Heart left ventricle (tissue), 16 donors: Measurements from ENCODE around the gene SYCN. TPM values are rescaled to one million over a fixed set of nuclear protein-coding genes. Genes with fewer than 3 reads are reported as not detected.
A peak's percentile ranks its signal among the peaks of the same experiment; 100 is the strongest.

Experiments
- ATAC-seq, 4 donors: fragments of 200-7000 bp; cut with Tn5 transposase; one replicate each; pipeline ENCODE4 v1.9.1; 2020 to 2022; ENCODE audit warnings: moderate library complexity in 4 of 4, mild to moderate bottlenecking in 3 of 4, moderate number of reproducible peaks in 1 of 4
- DNase-seq, 5 donors: peaks; one replicate each; pipeline ENCODE4 v3.0.0-alpha.2; 2020
- H3K27ac ChIP-seq, 12 donors: fragments of 200-600 bp; sonication (generic) in 4 of 12; one replicate each; pipeline versions ENCODE4 v1.5.0 to v1.8.0; 2016 to 2022; ENCODE audit warnings: mild to moderate bottlenecking in 2 of 12
- H3K27me3 ChIP-seq, 9 donors: fragments of 200-600 bp; sonication (generic) in 2 of 9; one replicate each; pipeline versions ENCODE4 v1.5.1 to v1.8.0; 2016 to 2022; ENCODE audit warnings: mild to moderate bottlenecking in 3 of 9
- H3K36me3 ChIP-seq, 9 donors: fragments of 200-600 bp; sonication (generic) in 2 of 9; one replicate each; pipeline versions ENCODE4 v1.5.0 to v1.8.0; 2018 to 2022; ENCODE audit warnings: mild to moderate bottlenecking in 2 of 9
- H3K4me1 ChIP-seq, 12 donors: fragments of 200-600 bp; sonication (generic) in 4 of 12; one replicate each; pipeline versions ENCODE4 v1.5.0 to v1.8.0; 2016 to 2022; ENCODE audit warnings: mild to moderate bottlenecking in 3 of 12
- H3K4me3 ChIP-seq, 12 donors: fragments of 200-600 bp; sonication (generic) in 4 of 12; one replicate each; pipeline versions ENCODE4 v1.5.0 to v1.8.0; 2017 to 2022; ENCODE audit warnings: mild to moderate bottlenecking in 9 of 12, moderate library complexity in 4 of 12
- H3K9me3 ChIP-seq, 12 donors: fragments of 200-600 bp; sonication (generic) in 4 of 12; one replicate each; pipeline versions ENCODE4 v1.5.0 to v1.8.0; 2016 to 2022; ENCODE audit warnings: mild to moderate bottlenecking in 1 of 12
- POLR2A ChIP-seq, 2 donors: fragments of 450-650 bp; IDR thresholded peaks; one replicate each; pipeline ENCODE4 v1.6.1; 2017; ENCODE audit warnings: antibody characterized with exemption in 2 of 2, mild to moderate bottlenecking in 2 of 2, moderate library complexity in 2 of 2
- WGBS, 4 donors: extraction: QIAGEN DNeasy Blood & Tissue Kit in 2 of 4; methylation state at CpG; one replicate each; pipeline versions ENCODE4 v1.1.5 to v1.1.7; 2013 to 2018; 5-methylcytosine and 5-hydroxymethylcytosine counted together
- intact Hi-C, 10 donors: fragments of 100-400 bp; cut with DNase I; formaldehyde crosslinking; loops; one replicate each; pipeline versions ENCODE4 v1.11.1 to v1.14.2; 2022
- polyA plus RNA-seq, 2 donors: library from polyadenylated mRNA; stranded (reverse); fragments of 200-250 nt; gene quantifications; one replicate each; pipeline ENCODE4 v1.2.3, GENCODE V29; 2013
- total RNA-seq, 9 donors: library from RNA; depleted of rRNA in 2 of 9; stranded (reverse); fragments of >200 nt in 2 of 9; fragmentation: NEBNext Ultra II Directional in 3 of 9; extraction: Animal tissue kit (Norgen Biotek cat#: 25700) in 3 of 9; gene quantifications; one replicate each; pipeline versions ENCODE4 v1.1.0 to v1.2.4, GENCODE V29; 2016 to 2023
- TF ChIP-seq, protein P1 (sequence below), 12 donors: fragments of 200-600 bp; sonication (generic) in 4 of 12; IDR thresholded peaks; one replicate each; pipeline versions ENCODE4 v1.5.0 to v1.8.0; 2018 to 2022; ENCODE audit warnings: antibody characterized with exemption in 12 of 12, mild to moderate bottlenecking in 5 of 12
- donor health status: ischemic (EF 13 %, LVEDD 7.1; RV severe dilation, severe dysfunction).
- donor health status: healthy with polysubstance abuse.
- donor health status: DM: no; HTN: yes; CAD: no.
- donor health status: DM: no; HTN: no; CAD: no.
- donor health status: ischemic (EF 25% LVEDD 6.9; RV normal size, moderate dysfunction).
- donor health status: ischemic (EF 25% LVEDD 5.7; RV mildly dilated, moderate dysfunction).
- donor health status: healthy.
- donor health status: DM: yes; HTN: yes; CAD: no.
- donor health status: ischemic (EF 35%, LVEDD 5.7; RV mildly dilated, moderate dysfunction).
- donor health status: nonischemic (EF 11% LVEDD 7.7; RV severe dilation, severe dysfunction).
- donor health status: DM: yes; HTN: yes; CAD: no.
- donor health status: PGD.
- donor health status: ischemic (EF 29% LVEDD 5.4; RV normal size, mild dysfunction).
- donor health status: nonischemic (EF 23%, LVEDD 6.1; RV moderate dilation, normal function).

SYCN gene
- total and polyA plus RNA-seq, 11 donors: 0.77 TPM; not detected in 10

DNA sequence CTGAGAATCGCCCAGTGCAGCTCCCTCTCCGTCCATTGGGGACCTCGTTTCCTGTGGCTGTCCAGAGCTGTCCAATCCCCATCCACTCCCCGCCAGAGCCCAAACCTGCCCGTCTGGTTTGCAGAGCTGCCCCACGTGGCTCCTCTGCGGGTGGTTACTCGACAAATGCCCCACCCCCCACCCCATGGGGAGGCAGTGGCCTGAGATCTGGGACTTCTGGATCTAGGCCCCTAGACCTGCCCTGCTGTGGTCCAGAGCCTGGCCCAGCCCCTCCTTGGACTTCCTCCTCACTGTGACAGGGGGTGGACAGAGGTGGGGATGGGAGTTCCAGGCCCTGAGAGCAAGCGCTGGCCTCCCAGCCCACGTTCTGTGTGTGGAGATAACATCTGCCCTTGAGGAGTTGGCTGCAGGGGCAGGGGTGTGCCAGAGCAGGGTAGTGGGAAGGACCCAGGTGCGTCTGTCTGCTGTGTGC, 49.4 kb downstream of the SYCN start:
- H3K27ac ChIP-seq: no peak overlapping the region
- H3K9me3 ChIP-seq: no peaks in the 10 kb centered on the region
- peaks cover 0 to 28% (median 9%) of the 10 kb centered on the region in 12 donors for H3K4me1 ChIP-seq
- no peak overlapping the region for H3K4me3 ChIP-seq
- intact Hi-C loops: no loop called here
- no peak for DNase-seq
- ATAC-seq: peak in 1 of 4 donors; percentile 46
- TF ChIP-seq POLR2A (IDR thresholded peaks at IDR 0.05): no peak
- TF ChIP-seq, protein P1, sequence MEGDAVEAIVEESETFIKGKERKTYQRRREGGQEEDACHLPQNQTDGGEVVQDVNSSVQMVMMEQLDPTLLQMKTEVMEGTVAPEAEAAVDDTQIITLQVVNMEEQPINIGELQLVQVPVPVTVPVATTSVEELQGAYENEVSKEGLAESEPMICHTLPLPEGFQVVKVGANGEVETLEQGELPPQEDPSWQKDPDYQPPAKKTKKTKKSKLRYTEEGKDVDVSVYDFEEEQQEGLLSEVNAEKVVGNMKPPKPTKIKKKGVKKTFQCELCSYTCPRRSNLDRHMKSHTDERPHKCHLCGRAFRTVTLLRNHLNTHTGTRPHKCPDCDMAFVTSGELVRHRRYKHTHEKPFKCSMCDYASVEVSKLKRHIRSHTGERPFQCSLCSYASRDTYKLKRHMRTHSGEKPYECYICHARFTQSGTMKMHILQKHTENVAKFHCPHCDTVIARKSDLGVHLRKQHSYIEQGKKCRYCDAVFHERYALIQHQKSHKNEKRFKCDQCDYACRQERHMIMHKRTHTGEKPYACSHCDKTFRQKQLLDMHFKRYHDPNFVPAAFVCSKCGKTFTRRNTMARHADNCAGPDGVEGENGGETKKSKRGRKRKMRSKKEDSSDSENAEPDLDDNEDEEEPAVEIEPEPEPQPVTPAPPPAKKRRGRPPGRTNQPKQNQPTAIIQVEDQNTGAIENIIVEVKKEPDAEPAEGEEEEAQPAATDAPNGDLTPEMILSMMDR (IDR thresholded peaks at IDR 0.05): no peak
- no peaks in the 10 kb centered on the region for H3K36me3 ChIP-seq
- WGBS, 4 donors: 56 to 85% (median 66%) methylated on average over 11 of the region's 11 CpGs
- H3K27me3 ChIP-seq: no peaks in the 10 kb centered on the region

DNA sequence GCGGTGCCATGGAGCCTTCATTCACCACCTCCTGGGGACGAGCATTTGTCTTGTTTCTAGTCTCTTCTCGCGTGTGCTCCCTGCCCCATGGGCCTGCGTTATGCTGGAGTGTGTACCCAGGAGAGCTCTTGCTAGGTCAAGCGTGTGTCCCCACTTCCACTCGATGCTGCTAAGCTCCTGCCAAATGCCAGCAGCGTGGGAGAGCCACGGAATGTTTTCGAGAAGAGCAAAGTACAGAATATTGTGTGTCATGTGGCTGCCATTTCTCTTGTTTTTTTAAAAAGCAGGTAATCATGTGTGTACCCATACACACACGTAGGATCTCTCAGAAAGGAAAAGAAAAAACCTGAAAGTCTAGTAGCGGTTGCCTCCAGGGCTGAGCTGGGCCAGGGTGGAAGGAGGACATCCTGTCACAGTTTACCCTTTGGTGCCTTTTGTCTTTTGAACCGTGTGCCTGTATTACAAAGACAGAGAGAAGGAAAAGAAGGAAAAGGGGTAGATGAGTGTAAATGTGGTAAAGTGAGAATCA, 49.9 kb downstream of the SYCN start:
- TF ChIP-seq, protein P1 (IDR thresholded peaks at IDR 0.05): no peak

More for the DNA sequence above, 49.9 kb downstream of the SYCN start:
- Histone ChIP-seq H3K9me3 (no peaks in the 10 kb centered on the region), H3K36me3 (no peaks in the 10 kb centered on the region), H3K4me3 (no peak overlapping the region), H3K27me3 (no peaks in the 10 kb centered on the region), H3K4me1 (peaks cover 0 to 28% (median 9%) of the 10 kb centered on the region in 12 donors), H3K27ac (no peak overlapping the region)
- ATAC-seq (no peak), DNase-seq (no peak)
- intact Hi-C loops: no loop called here
- WGBS, 4 donors: 82 to 84% (median 82%) methylated on average over 13 of the region's 13 CpGs

Other genes starting within 250 kb of the SYCN start
- gene FBXO17, start 228.5 kb downstream of the SYCN start, total RNA-seq: 1 to 10 TPM; 1.4 to 4.9 (median 2.5) TPM
- 1 to 10 TPM; 1.2 to 2.4 TPM for gene FBXO17, start 228.5 kb downstream of the SYCN start, polyA plus RNA-seq
- gene FBXO27, start 171.7 kb downstream of the SYCN start, total RNA-seq: 10 to 100 TPM in 7 of 9 donors, 1 to 10 TPM in 2; 4.2 to 38.3 (median 23.2) TPM
- 1 to 10 TPM; 4.0 to 8.6 TPM for gene FBXO27, start 171.7 kb downstream of the SYCN start, polyA plus RNA-seq
- not detected for gene ACP7, start 119.9 kb downstream of the SYCN start, total RNA-seq
- not detected for gene ACP7, start 119.9 kb downstream of the SYCN start, polyA plus RNA-seq
- gene PAK4, start 78.5 kb downstream of the SYCN start, total RNA-seq: 10 to 100 TPM; 11.5 to 22.1 (median 16.2) TPM
- 10 to 100 TPM in 1 of 2 donors, 1 to 10 TPM in 1; 9.5 to 25.8 TPM for gene PAK4, start 78.5 kb downstream of the SYCN start, polyA plus RNA-seq
- under 1 TPM in 1 of 9 donors, not detected in 8; 0.16 TPM for gene NCCRP1, start 7.3 kb downstream of the SYCN start, total RNA-seq
- not detected for gene NCCRP1, start 7.3 kb downstream of the SYCN start, polyA plus RNA-seq
- gene IFNL3, start 40.7 kb upstream of the SYCN start, total RNA-seq: not detected
- gene IFNL3, start 40.7 kb upstream of the SYCN start, polyA plus RNA-seq: not detected
- not detected for gene IFNL4, start 44.6 kb upstream of the SYCN start, total RNA-seq
- not detected for gene IFNL4, start 44.6 kb upstream of the SYCN start, polyA plus RNA-seq
- gene IFNL2, start 64.1 kb upstream of the SYCN start, total RNA-seq: not detected
- not detected for gene IFNL2, start 64.1 kb upstream of the SYCN start, polyA plus RNA-seq
- gene IFNL1, start 92.1 kb upstream of the SYCN start, total RNA-seq: not detected
- not detected for gene IFNL1, start 92.1 kb upstream of the SYCN start, polyA plus RNA-seq
- under 1 TPM in 8 of 9 donors, not detected in 1; 0.09 to 0.50 (median 0.28) TPM for gene LRFN1, start 116.6 kb upstream of the SYCN start, total RNA-seq
- under 1 TPM; 0.14 to 0.34 TPM for gene LRFN1, start 116.6 kb upstream of the SYCN start, polyA plus RNA-seq
- gene GMFG, start 131.8 kb upstream of the SYCN start, total RNA-seq: 10 to 100 TPM in 8 of 9 donors, 1 to 10 TPM in 1; 6.4 to 93.3 (median 10.8) TPM
- 10 to 100 TPM; 16.8 to 18.7 TPM for gene GMFG, start 131.8 kb upstream of the SYCN start, polyA plus RNA-seq
- gene SAMD4B, start 138.2 kb upstream of the SYCN start, total RNA-seq: 100 to 1,000 TPM in 1 of 9 donors, 10 to 100 TPM in 8; 34.9 to 101 (median 52.3) TPM
- gene SAMD4B, start 138.2 kb upstream of the SYCN start, polyA plus RNA-seq: 10 to 100 TPM; 62.1 to 78.6 TPM
- 10 to 100 TPM; 32.8 to 75.7 (median 40.7) TPM for gene PAF1, start 186.8 kb upstream of the SYCN start, total RNA-seq
- gene PAF1, start 186.8 kb upstream of the SYCN start, polyA plus RNA-seq: 10 to 100 TPM; 32.5 to 61.1 TPM
- 10 to 100 TPM; 26.3 to 53.0 (median 34.1) TPM for gene MED29, start 187.1 kb upstream of the SYCN start, total RNA-seq
- gene MED29, start 187.1 kb upstream of the SYCN start, polyA plus RNA-seq: 10 to 100 TPM; 34.1 to 46.0 TPM
- gene ZFP36, start 202.6 kb upstream of the SYCN start, total RNA-seq: 100 to 1,000 TPM in 2 of 9 donors, 10 to 100 TPM in 7; 16.1 to 145 (median 51.1) TPM
- 10 to 100 TPM; 45.8 to 65.1 TPM for gene ZFP36, start 202.6 kb upstream of the SYCN start, polyA plus RNA-seq
- 10 to 100 TPM in 8 of 9 donors, 1 to 10 TPM in 1; 9.2 to 38.5 (median 14.6) TPM for gene PLEKHG2, start 208.4 kb upstream of the SYCN start, total RNA-seq
- 10 to 100 TPM in 1 of 2 donors, 1 to 10 TPM in 1; 8.9 to 11.7 TPM for gene PLEKHG2, start 208.4 kb upstream of the SYCN start, polyA plus RNA-seq
- 1,000 to 10,000 TPM in 7 of 9 donors, 100 to 1,000 TPM in 2; 617 to 1,566 (median 1,374) TPM for gene RPS16, start 231.7 kb upstream of the SYCN start, total RNA-seq
- 1,000 to 10,000 TPM; 1,266 to 2,656 TPM for gene RPS16, start 231.7 kb upstream of the SYCN start, polyA plus RNA-seq
- 100 to 1,000 TPM in 1 of 9 donors, 10 to 100 TPM in 8; 64.2 to 113 (median 81.7) TPM for gene SUPT5H, start 241.3 kb upstream of the SYCN start, total RNA-seq
- gene SUPT5H, start 241.3 kb upstream of the SYCN start, polyA plus RNA-seq: 100 to 1,000 TPM in 1 of 2 donors, 10 to 100 TPM in 1; 63.8 to 112 TPM